ENCODE measurements around the gene ODAD3. TPM values are rescaled to one million over a fixed set of nuclear protein-coding genes. Genes with fewer than 3 reads are reported as not detected.

The ODAD3 gene
- total RNA-seq, 2 experiments from 2014 or later: not detected

DNA sequence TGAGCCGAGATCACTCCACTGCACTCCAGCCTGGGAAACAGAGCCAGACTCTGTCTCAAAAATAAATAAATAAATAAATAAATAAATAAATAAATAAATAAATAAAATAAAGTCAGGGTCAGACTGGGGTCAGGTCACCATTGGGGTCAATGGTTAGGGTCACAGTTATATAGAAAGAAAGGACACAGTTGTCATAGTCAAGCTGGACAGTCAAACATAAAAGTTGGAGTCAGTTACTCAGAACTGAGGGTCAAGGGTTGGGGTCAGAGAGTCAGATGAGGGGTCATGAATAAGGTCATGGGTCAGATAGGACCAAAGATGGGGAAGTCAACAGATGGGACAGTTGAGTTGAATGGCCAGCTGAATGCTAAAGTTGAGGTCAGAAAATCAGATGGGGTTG, 34.1 kb downstream of the ODAD3 start:
- POLR2A ChIA-PET: no interaction called here
- Mint-ChIP-seq H3K36me3 (no peaks in the 10 kb centered on the region), H3K4me3 (no peak overlapping the region), H3K27ac (no peak overlapping the region), H3K4me1 (peaks cover 2% of the 10 kb centered on the region), H3K9me3 (no peaks in the 10 kb centered on the region), H3K27me3 (peaks cover 2% of the 10 kb centered on the region)
- DNase-seq: no peak
- ATAC-seq (ENCODE audit: low read depth): no peak

DNA sequence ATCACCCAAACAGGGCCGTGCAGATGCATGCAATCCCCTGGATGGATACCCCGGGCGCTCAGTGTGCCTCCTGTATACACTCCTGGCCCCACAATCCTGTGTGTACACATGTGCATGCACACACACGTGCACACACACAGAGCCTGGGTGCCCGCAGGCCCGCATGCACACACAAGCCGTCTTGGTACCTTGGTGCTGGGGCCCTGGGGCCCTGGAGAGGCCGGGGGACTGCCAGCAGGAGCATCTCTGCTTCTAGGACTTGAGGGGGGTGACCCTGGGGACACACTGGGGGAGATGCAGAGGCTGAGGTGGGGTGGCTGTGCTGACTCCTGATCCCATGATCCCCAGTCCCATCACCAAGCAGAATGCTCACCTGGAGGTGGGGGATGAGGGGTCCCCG, 35.3 kb downstream of the ODAD3 start:
- Mint-ChIP-seq H3K4me3 (no peak overlapping the region), H3K36me3 (no peaks in the 10 kb centered on the region), H3K4me1 (peaks cover 4% of the 10 kb centered on the region), H3K9me3 (no peaks in the 10 kb centered on the region), H3K27ac (no peak overlapping the region), H3K27me3 (no peaks in the 10 kb centered on the region)
- DNase-seq (no peak), ATAC-seq (ENCODE audit: low read depth) (no peak)
- POLR2A ChIA-PET: no interaction called here

DNA sequence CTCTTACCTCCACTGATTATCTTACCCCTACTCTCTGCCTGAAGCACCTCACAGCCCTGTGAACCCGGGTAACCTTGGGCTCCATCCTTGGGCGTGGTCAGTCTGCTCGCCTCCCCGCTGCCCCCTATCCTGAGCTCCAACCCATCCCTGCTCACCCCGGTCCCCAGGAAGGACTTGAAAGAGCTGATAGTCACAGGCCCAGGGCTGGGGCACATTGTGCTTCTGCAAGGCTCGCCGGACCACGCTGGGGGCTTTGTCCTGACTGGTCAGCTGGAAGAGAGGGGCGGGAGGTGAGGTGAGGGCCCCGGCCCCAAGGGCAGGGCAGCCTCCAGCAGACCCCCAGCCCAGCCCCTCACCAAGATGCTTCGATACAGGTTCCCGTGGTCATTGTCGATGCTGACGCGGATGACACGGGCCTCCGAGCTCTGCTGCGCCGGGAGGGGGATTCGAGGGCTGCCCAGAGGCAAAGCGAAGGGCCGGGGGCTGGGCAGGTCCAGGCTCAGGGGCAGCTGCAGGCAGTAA, 37.8 kb downstream of the ODAD3 start:
- Mint-ChIP-seq H3K4me3 (no peak overlapping the region), H3K36me3 (no peaks in the 10 kb centered on the region), H3K4me1 (peaks cover 7% of the 10 kb centered on the region), H3K27ac (no peak overlapping the region), H3K27me3 (no peaks in the 10 kb centered on the region), H3K9me3 (no peaks in the 10 kb centered on the region)
- ATAC-seq (ENCODE audit: low read depth): no peak
- DNase-seq: no peak
- POLR2A ChIA-PET: no interaction called here

DNA sequence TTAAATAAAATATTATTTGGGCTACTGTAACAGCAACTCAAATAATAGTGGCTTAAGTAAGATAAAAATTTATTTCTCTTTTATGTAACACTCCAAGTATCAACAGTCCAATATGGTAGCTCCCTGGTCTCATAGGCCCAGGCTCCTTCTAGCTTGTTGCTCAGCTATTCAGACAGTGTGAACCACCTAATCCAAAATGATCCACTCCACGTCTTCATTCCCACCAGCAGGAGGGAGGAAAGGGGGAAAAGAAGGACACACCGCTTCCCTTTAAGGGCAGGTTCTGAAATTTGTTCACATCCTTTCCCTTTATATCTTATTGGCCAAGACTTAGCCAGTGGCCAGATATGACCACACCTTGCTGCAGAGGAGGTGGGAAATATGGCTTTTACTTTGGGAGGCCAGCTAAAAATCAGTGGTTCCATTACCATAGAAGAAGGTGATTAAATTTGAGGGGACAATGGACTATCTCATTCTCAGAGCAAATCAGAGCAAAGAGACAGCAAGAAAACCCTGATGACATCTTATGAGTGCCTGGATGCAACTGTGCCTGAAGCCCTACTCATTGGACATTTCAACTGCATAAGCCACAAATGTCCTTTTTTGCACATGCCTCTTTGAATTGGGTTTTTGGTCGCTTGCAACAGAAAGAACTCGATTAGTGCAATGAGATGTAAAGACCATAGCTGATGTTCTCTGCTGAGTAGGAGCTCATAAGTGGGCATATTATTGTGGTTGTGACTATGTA, 43.8 kb downstream of the ODAD3 start:
- POLR2A ChIA-PET: interaction anchor here (0.6 to 1.8 kb wide), 3 partner anchors 10 to 43 kb away, joined by 3 to 11 read pairs (median 4); partner anchors contain the start of gene SWSAP1
- ATAC-seq (ENCODE audit: low read depth): no peak
- H3K9me3 Mint-ChIP-seq: no peaks in the 10 kb centered on the region

DNA sequence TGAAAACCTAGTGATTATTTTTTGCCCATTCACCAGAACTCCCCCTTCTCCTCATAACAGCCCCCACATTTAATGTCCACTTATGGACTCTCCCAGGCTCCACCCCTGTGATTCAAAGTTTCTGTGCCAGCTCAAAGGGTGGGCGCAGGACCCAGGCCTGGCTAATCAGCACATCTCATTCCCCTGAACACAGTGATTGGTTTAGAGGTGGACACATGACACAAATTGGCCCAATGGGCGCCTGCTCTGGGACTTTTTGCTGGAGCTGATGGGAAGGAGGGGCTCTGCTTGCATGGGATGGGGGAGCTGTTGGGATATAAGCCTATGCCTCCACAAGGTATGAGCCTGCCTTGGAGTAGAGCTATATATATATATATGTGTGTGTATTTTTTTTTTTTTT, 44.6 kb downstream of the ODAD3 start:
- Mint-ChIP-seq H3K4me3 (no peak overlapping the region), H3K27me3 (peaks cover under 1% of the 10 kb centered on the region), H3K36me3 (no peaks in the 10 kb centered on the region), H3K4me1 (peaks cover 11% of the 10 kb centered on the region), H3K27ac (no peak overlapping the region), H3K9me3 (no peaks in the 10 kb centered on the region)
- POLR2A ChIA-PET: interaction anchor here (0.6 to 1.8 kb wide), 2 partner anchors 9 to 43 kb away, joined by 3 to 11 read pairs; no protein-coding TSS in a partner anchor
- DNase-seq: no peak
- no peak for ATAC-seq (ENCODE audit: low read depth)

More for the DNA sequence above, 43.8 kb downstream of the ODAD3 start:
- DNase-seq: no peak
- H3K4me1 Mint-ChIP-seq: peaks cover 11% of the 10 kb centered on the region
- no peaks in the 10 kb centered on the region for H3K27me3 Mint-ChIP-seq
- no peak overlapping the region for H3K4me3 Mint-ChIP-seq
- H3K36me3 Mint-ChIP-seq: no peaks in the 10 kb centered on the region
- no peak overlapping the region for H3K27ac Mint-ChIP-seq

DNA sequence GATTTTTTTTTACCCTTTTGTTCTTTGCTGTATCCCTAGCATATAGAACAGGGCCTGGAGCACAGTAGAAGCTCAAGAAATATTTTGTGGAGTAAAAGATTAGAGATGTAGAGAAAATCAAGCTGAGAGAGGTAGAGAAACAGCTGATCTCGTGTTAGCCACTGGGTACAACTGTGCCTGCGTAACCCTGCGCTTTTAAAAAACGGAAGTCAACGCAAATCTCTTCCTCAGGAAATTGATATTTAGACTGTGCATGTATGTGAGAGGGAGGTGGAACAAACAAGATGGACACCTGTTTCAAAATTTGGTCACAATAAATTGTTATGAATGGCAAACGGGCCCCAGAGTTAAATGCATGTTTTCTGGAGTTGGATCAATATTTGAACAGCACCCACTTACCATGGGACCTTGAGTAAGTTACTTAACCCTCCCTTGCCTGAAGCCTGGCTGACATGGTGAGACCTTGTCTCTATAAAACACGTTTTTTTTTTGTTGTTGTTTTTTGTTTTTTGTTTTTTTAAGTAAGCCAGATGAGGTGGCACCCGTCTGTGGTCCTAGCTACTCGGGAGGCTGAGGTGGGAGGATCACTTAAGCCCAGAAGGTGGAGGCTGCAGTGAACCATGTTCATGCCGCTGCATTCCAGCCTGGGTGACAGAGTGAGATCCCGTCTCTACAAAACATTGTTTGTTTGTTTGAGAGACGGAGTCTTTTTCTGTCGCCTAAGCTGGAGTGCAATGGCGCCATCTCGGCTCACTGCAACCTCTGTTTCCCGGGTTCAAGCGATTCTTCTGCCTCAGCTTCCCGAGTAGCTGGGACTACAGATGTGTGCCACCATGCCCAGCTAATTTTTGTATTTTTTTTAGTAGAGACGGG, 47.5 kb downstream of the ODAD3 start:
- POLR2A ChIA-PET: interaction anchor here (1.5 kb wide), 1 partner anchor 13 kb away, joined by 5 read pairs; the partner anchor contains the start of gene SWSAP1
- no peaks in the 10 kb centered on the region for H3K9me3 Mint-ChIP-seq
- ATAC-seq (ENCODE audit: low read depth): peak; percentile 66
- no peaks in the 10 kb centered on the region for H3K36me3 Mint-ChIP-seq
- H3K27ac Mint-ChIP-seq: no peak overlapping the region
- peaks cover 20% of the 10 kb centered on the region for H3K27me3 Mint-ChIP-seq
- peaks cover 13% of the 10 kb centered on the region for H3K4me1 Mint-ChIP-seq
- H3K4me3 Mint-ChIP-seq: no peak overlapping the region
- DNase-seq: no peak

DNA sequence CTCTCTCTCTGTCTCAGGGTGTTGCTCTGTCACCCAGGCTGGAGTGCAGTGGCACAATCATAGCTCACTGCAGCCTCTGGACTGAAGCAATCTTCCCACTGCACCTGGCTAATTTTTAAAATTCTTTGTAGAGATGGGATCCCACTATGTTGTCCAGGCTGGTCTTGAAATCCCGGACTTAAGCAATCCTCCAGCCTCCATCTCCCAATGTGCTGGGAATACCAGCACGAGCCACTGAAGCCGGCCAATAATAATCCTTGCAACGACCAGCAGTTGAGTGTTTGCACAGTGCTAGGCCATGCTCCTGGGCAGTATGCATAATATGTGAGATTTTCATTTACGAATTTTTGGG, 50.2 kb downstream of the ODAD3 start:
- Mint-ChIP-seq H3K9me3 (no peaks in the 10 kb centered on the region), H3K27me3 (peaks cover 20% of the 10 kb centered on the region), H3K4me3 (peak overlapping the region; percentile 10), H3K27ac (no peak overlapping the region), H3K36me3 (peaks cover 2% of the 10 kb centered on the region), H3K4me1 (peaks cover 26% of the 10 kb centered on the region)
- no peak for DNase-seq
- POLR2A ChIA-PET: no interaction called here
- ATAC-seq (ENCODE audit: low read depth): no peak

DNA sequence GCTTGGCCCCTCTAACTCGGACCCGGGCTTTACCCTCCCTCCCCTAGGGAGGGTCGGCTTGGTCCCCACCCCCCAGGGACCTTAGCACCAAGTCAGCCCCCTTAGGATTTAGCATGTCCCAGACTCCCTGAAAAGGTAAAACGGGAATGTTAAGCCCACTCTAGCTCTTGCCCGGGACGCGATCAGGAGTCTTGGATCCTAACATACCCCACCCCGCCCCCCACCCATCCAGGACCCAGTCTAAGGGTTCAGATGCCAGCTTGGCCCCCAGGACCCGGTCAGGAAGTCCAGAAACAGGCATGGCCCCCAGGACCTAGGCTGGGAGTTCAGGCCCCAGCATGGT, 51.2 kb downstream of the ODAD3 start:
- no peaks in the 10 kb centered on the region for H3K9me3 Mint-ChIP-seq
- no peak for ATAC-seq (ENCODE audit: low read depth)
- POLR2A ChIA-PET: interaction anchor here (1.2 to 1.8 kb wide), 3 partner anchors 9 to 38 kb away, joined by 3 to 10 read pairs (median 5); partner anchors contain the start of gene SWSAP1

DNA sequence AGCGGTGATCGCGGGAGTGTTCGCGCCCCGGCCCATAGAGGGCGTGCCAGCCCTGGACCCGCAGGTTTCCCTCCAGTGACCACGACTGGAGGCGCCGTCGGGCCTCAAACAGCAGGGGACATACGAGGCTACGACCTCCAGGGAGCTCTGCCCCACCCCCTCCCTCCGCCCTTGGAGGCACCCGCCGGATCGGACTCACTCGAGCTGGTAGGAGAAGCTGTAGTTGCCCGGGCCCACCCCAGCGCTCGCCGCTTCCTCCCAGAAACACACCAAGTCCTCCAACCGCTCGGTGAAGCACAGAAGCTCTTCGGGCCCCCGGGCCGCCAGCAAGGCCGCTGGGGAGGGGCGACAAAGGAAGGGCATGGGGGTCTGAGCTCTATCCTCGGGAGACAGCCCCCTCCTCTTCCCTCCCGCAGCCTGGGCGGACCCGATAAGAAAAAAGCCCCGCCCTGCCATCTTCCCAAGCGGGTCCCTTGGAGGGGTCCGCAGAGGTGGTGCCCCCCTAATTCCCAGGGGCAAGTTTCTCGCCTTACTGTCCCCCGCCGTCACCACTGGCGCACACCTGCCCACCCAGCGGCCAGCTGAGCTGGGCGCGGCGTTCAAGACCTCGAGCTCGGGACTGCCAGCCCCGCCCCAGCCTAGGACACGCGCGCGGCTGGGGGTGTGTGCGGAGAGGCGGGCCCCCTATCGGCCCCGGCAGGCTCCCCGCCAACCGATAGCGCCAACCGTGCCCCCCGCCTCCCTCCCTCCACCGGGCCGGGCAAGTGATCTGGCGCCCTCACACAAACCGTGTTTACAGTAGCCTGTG, 51.8 kb downstream of the ODAD3 start:
- POLR2A ChIA-PET: interaction anchor here (0.5 to 1.8 kb wide), 6 partner anchors 9 to 1230 kb away, joined by 3 to 10 read pairs (median 4); partner anchors contain the start of gene SWSAP1
- ATAC-seq (ENCODE audit: low read depth): no peak
- peak; percentile 78 for DNase-seq
- H3K4me1 Mint-ChIP-seq: peaks cover 26% of the 10 kb centered on the region
- H3K4me3 Mint-ChIP-seq: peak overlapping the region; percentile 97
- no peaks in the 10 kb centered on the region for H3K9me3 Mint-ChIP-seq
- peaks cover 4% of the 10 kb centered on the region for H3K36me3 Mint-ChIP-seq
- peaks cover 20% of the 10 kb centered on the region for H3K27me3 Mint-ChIP-seq
- peak overlapping the region; percentile 84 for H3K27ac Mint-ChIP-seq

More for the DNA sequence above, 51.2 kb downstream of the ODAD3 start:
- Mint-ChIP-seq H3K4me1 (peaks cover 26% of the 10 kb centered on the region), H3K36me3 (peaks cover 3% of the 10 kb centered on the region), H3K4me3 (no peak overlapping the region), H3K27ac (no peak overlapping the region), H3K27me3 (peaks cover 20% of the 10 kb centered on the region)
- DNase-seq: no peak

DNA sequence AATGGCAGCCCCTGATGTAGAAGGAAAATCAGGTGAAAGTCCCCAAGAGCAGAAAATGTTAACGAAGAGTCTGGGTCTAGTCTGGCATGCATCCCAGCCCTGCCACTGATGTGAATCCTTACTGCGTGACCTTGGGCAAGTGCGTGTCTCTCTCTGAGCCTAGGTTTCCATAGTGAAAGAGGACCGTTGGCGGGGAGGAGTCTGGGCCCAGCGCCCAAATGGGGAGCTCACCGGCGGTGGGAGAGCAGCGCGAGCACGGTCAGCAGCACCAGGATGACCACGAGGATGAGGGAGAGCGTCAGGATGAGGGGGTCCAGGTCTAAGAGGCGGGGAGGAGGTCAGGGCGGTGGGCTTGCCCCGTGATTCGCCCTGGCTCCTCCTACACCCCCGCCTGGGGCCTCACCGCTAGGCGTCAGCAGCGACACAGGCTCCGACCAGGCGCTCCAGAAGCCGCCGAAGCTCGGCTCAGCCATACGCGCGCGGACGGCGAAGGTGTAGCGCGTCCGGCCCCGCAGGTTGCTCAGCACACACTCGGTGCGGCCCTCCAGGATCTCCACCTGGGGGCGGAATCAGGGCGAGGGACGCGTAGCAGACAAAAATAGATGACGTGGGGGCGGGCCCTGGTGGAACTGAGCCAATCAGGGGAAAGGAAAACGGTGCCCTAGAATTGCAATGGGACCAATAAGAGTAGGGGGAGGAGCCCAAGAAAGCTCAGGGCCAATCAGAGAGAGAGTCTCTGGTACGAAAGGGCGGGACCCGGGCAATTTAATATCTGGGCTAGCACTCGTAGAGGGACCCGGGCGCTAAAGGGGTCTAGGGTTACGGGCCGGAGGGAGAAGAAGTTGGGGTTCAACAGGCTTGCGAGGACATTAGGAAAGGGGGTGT, 54.0 kb downstream of the ODAD3 start:
- POLR2A ChIA-PET: interaction anchor here (0.5 to 2.2 kb wide), 23 partner anchors 10 to 420 kb away, joined by 3 to 18 read pairs (median 3); partner anchors contain the start of genes CCDC159, LDLR, ODAD3 and PRKCSH
- peak; percentile 95 for DNase-seq
- peak; percentile 82 for ATAC-seq (ENCODE audit: low read depth)
- Mint-ChIP-seq H3K4me1 (peaks cover 29% of the 10 kb centered on the region), H3K9me3 (no peaks in the 10 kb centered on the region), H3K4me3 (peak overlapping the region; percentile 97), H3K27ac (peak overlapping the region; percentile 100), H3K27me3 (peaks cover 20% of the 10 kb centered on the region), H3K36me3 (peaks cover 10% of the 10 kb centered on the region)

DNA sequence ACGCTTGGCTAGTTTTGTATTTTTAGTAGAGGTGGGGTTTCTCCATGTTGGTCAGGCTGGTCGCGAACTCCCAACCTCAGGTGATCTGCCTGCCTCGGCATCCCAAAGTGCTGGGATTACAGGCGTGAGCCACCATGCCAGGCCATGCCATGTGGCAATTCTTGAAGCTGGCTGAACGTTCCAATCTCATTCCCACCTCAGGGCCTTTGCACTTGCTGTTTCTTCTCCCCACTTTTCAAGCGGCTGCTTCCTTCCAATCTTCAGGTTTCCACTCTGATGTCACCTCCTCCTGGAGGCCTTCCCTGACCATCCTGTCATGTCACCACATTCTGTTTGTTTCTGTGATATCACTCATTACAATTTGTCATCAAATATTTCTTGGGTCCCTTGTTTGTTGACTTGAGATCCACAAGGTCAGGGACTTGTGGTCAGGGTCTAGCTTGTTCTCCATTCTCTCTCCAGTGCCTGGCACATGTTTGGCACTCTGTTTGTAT, 55.0 kb downstream of the ODAD3 start:
- Mint-ChIP-seq H3K9me3 (no peaks in the 10 kb centered on the region), H3K27ac (peak overlapping the region; percentile 100), H3K4me1 (peaks cover 29% of the 10 kb centered on the region), H3K4me3 (peak overlapping the region; percentile 97), H3K36me3 (peaks cover 10% of the 10 kb centered on the region), H3K27me3 (peaks cover 15% of the 10 kb centered on the region)
- POLR2A ChIA-PET: interaction anchor here (1.5 kb wide), 1 partner anchor 41 kb away, joined by 4 read pairs; no protein-coding TSS in a partner anchor
- DNase-seq (no peak), ATAC-seq (ENCODE audit: low read depth) (no peak)

Data from activated naive CD8-positive, alpha-beta T cell treated with anti-CD3 and anti-CD28 coated beads, Interleukin-2, amount 10 ng/mL, durations not matched to agents 7 days and 5 days (primary cell).